RKO (cell line): ENCODE results near the gene FGR.

Experiments
- DNase-seq: peaks from one replicate; pipeline ENCODE4 v3.0.0-alpha.2; 2016; ENCODE audit warnings: low spot score

FGR gene

GRCh38 chr1:27566462-27567145 is 68.4 kb downstream of the FGR start:
- DNase-seq: no peak

- no peak for DNase-seq
These were observed 70.0 kb downstream of the FGR start for GRCh38 chr1:27564710-27565649.

GRCh38 chr1:27563591-27564471 is 71.2 kb downstream of the FGR start:
- peak; percentile 29 for DNase-seq

GRCh38 chr1:27563341-27563590 is 71.7 kb downstream of the FGR start:
- no peak for DNase-seq

- DNase-seq: no peak
These were observed 72.2 kb downstream of the FGR start for GRCh38 chr1:27562534-27563340.
